Loucy (cell line): Measurements from ENCODE around the gene PHOX2B.

ENCODE experiments used
- CTCF ChIP-seq: fragments of 200-600 bp; sonication (generic); conservative IDR thresholded peaks from 2 replicates; pipeline ENCODE4 v1.5.1; 2014; ENCODE audit warnings: mild to moderate bottlenecking, antibody characterized with exemption, low read length
- EZH2phosphoT487 ChIP-seq: fragments of 200-600 bp; IDR thresholded peaks from 2 replicates; pipeline ENCODE4 v1.6.1; 2018; ENCODE audit warnings: antibody characterized with exemption, mild to moderate bottlenecking, moderate library complexity, borderline replicate concordance

- TF ChIP-seq CTCF (no peak), EZH2phosphoT487 (no peak)
Observed at GRCh38 chr4:41784191-41784979, 35.9 kb upstream of the PHOX2B start.
